Vagina (tissue), 2 donors: ENCODE data around the gene FAM169A. TPM values are rescaled to one million over a fixed set of nuclear protein-coding genes. Genes with fewer than 3 reads are reported as not detected.
"Not testable (repeated sequence)": the region's sequence is repeated elsewhere in the genome, so short reads cannot be mapped to it uniquely, and the experiment has no call there.

Experiments used
- DNase-seq, 2 donors: peaks; one replicate each; pipeline ENCODE4 v3.0.0-alpha.2; 2017; ENCODE audit errors: extremely low spot score in 2 of 2
- H3K27ac ChIP-seq: fragments of 200-600 bp; sonication (generic); one replicate; pipeline ENCODE4 v1.5.1; 2019
- H3K27me3 ChIP-seq: fragments of 200-600 bp; sonication (generic); one replicate; pipeline ENCODE4 v1.5.1; 2019
- H3K36me3 ChIP-seq, 2 donors: fragments of 200-600 bp; sonication (generic); one replicate each; pipeline ENCODE4 v1.5.1; 2017 to 2019
- H3K4me1 ChIP-seq: fragments of 200-600 bp; sonication (generic); one replicate; pipeline ENCODE4 v1.5.1; 2019
- H3K4me3 ChIP-seq, 2 donors: fragments of 200-600 bp; sonication (generic); 1 replicate in 1 of 2; 2 replicates in 1 of 2; pipeline ENCODE4 v1.5.1; 2016 to 2019
- H3K9me3 ChIP-seq: fragments of 200-600 bp; sonication (generic); one replicate; pipeline ENCODE4 v1.5.1; 2019
- POLR2A ChIP-seq, 2 donors: fragments of 450-650 bp; IDR thresholded peaks; one replicate each; pipeline ENCODE4 v1.6.1; 2017; ENCODE audit warnings: antibody characterized with exemption in 2 of 2, mild to moderate bottlenecking in 2 of 2, moderate library complexity in 2 of 2
- POLR2AphosphoS5 ChIP-seq, 2 donors: sonication (generic); formaldehyde crosslinking; IDR thresholded peaks; one replicate each; pipeline ENCODE4 v1.9.0; 2017; ENCODE audit warnings: antibody characterized with exemption in 2 of 2, mild to moderate bottlenecking in 2 of 2, low read depth in 1 of 2; ENCODE audit not compliant: insufficient read depth in 1 of 2
- intact Hi-C: fragments of 100-400 bp; cut with DNase I; formaldehyde crosslinking; loops from one replicate; pipeline ENCODE4 v1.15.1; 2023
- total RNA-seq: library from RNA; depleted of rRNA; stranded (reverse); fragments of >200 nt; gene quantifications from one replicate; pipeline ENCODE4 v1.2.3, GENCODE V29; 2016
- TF ChIP-seq, protein P1 (sequence below), 3 experiments: fragments of 450-650 bp in 2 of 3; fragments of 200-600 bp in 1 of 3; sonication (generic) in 1 of 3; IDR thresholded peaks; one replicate each; pipeline ENCODE4 v1.5.1; 2017 to 2019; ENCODE audit warnings: antibody characterized with exemption in 3 of 3, mild to moderate bottlenecking in 2 of 3, moderate library complexity in 2 of 3

The FAM169A gene
- total RNA-seq, 1 donor from 2014 or later, result 0.98 TPM

DNA sequence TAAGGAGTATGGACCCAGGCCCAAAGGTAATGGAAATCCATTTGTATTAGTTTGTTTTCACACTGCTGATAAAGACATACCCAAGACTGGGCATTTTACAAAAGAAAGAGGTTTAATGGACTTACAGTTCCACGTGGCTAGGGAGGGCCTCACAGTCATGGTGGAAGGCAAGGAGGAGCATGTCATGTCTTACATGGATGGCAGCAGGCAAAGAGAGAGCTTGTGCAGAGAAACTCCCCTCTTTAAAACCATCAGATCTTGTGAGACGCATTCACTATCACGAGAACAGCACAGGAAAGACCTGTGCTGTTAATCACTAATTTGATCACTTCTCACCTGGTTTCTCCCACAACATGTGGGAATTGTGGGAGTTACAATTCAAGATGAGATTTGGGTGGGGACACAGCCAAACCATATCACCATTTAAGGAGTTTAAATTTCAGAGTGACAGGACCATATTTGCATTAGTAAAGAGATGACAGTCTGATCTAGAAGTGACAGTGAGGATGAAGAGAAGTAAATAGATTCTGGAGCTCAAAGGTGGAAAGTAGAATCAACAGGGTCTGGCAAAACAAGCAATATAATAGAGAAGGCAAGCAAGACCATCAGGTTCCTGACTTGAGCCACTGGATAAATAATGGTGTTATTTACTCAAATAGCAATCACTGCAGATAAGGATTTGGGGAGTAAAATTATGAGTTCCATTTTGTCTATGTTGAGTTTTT is 7.5 kb upstream of the FAM169A start:
- Histone ChIP-seq H3K36me3 (no peaks in the 10 kb centered on the region), H3K4me1 (no peaks in the 10 kb centered on the region), H3K27me3 (no peaks in the 10 kb centered on the region), H3K9me3 (no peaks in the 10 kb centered on the region), H3K27ac (no peak overlapping the region), H3K4me3 (no peak overlapping the region)
- intact Hi-C loops, result no loop called here
- no peak for DNase-seq
- TF ChIP-seq, protein P1, sequence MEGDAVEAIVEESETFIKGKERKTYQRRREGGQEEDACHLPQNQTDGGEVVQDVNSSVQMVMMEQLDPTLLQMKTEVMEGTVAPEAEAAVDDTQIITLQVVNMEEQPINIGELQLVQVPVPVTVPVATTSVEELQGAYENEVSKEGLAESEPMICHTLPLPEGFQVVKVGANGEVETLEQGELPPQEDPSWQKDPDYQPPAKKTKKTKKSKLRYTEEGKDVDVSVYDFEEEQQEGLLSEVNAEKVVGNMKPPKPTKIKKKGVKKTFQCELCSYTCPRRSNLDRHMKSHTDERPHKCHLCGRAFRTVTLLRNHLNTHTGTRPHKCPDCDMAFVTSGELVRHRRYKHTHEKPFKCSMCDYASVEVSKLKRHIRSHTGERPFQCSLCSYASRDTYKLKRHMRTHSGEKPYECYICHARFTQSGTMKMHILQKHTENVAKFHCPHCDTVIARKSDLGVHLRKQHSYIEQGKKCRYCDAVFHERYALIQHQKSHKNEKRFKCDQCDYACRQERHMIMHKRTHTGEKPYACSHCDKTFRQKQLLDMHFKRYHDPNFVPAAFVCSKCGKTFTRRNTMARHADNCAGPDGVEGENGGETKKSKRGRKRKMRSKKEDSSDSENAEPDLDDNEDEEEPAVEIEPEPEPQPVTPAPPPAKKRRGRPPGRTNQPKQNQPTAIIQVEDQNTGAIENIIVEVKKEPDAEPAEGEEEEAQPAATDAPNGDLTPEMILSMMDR (IDR thresholded peaks at IDR 0.05), result no peak
- no peak for TF ChIP-seq POLR2A (IDR thresholded peaks at IDR 0.05)
- TF ChIP-seq POLR2AphosphoS5 (IDR thresholded peaks at IDR 0.05; ENCODE audit: insufficient read depth in 1 of 2, low read depth in 1 of 2), result no peak

DNA sequence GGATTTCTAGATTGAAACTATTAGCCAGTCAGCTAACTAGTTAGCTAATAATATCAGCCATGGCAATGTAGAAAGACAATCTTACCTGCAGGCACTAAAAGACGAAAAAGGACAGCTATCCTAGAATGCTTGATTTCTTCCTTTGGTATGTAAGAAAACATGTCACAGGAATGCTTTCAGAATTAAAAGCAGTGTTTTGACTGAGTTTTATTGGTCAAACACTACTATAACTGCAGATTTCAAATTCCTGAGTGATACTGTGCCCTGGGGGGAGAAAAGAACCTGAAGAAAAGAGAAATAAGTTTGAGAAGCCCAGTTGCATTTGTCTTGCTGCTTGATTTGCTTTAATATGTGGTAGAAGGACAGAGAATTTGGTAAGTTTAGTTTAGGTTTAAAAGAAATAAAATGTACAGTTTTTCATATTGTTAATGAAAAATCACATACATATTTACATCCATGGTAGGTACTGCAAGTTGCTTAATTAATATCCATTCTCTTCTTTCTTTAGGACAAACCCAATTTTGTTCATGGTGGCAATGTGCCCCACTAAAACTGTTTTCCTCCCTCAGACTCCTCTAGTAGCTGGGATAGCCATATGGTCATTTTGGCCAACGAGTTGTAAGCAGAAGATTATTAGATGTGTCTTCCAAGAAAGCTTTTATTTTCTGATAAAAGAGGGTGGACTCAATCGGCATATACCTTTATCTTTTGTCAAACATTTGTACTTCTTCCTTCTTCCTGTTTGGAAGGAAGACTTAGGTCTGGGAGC is 4.3 kb upstream of the FAM169A start:
- H3K4me1 ChIP-seq, result peaks cover 3% of the 10 kb centered on the region
- H3K27ac ChIP-seq, result no peak overlapping the region
- no peak for DNase-seq
- no peak for TF ChIP-seq POLR2AphosphoS5 (IDR thresholded peaks at IDR 0.05; ENCODE audit: insufficient read depth in 1 of 2, low read depth in 1 of 2)
- H3K9me3 ChIP-seq, result no peaks in the 10 kb centered on the region
- H3K27me3 ChIP-seq, result no peaks in the 10 kb centered on the region
- H3K4me3 ChIP-seq, result no peak overlapping the region
- intact Hi-C loops, result no loop called here
- no peaks in the 10 kb centered on the region for H3K36me3 ChIP-seq

DNA sequence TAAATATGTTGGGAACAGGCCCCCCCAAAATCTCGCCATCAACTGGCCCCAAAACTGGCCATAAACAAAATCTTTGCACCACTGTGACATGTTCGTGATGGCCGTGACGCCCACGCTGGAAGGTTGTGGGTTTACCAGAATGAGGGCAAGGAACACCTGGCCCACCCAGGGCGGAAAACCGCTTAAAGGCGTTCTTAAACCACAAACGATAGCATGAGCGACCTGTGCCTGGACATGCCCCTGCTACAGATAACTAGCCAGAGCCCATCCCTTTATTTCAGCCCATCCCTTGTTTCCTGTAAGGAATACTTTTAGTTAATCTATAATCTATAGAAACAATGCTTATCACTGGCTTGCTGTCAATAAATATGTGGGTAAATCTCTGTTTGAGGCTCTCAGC is 3.2 kb upstream of the FAM169A start:
- H3K4me3 ChIP-seq, H3K27ac ChIP-seq, intact Hi-C loops, H3K4me1 ChIP-seq, H3K27me3 ChIP-seq, DNase-seq, H3K9me3 ChIP-seq, H3K36me3 ChIP-seq: not testable (repeated sequence)

DNA sequence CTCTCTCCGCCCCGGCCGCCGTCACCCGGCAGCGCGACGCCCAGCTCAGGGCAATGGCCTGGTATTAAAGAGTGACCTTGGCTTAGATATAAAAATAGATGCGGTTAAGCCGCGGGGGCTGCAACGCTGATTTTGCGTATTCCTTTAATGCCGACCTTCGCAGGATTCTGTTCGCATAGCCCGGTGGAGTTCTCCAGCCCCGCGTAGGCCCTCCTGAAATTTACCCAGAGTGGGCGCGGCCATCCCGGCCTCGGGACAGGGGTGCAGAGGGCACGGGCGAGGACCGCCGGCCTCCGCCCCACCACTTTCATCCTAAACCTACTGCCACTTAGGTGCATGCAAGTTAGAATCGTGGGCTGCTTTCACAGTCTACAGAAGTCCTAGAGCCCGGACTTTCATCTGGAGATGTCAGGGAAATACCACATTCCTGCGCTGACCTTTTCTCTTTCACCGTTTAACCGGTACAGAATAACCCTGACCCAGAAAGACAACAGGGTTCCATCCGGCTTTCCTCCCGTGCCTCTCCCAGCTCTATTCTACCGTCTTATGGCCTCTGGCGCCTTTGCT is 492 bp upstream of the FAM169A start:
- Histone ChIP-seq H3K4me1 (peaks cover 8% of the 10 kb centered on the region), H3K36me3 (no peaks in the 10 kb centered on the region), H3K27me3 (no peaks in the 10 kb centered on the region), H3K9me3 (no peaks in the 10 kb centered on the region), H3K4me3 (peak overlapping the region; percentile 47 to 53), H3K27ac (no peak overlapping the region)
- TF ChIP-seq, protein P1 (IDR thresholded peaks at IDR 0.05), result no peak
- TF ChIP-seq POLR2AphosphoS5 (IDR thresholded peaks at IDR 0.05; ENCODE audit: insufficient read depth in 1 of 2, low read depth in 1 of 2) (no peak), POLR2A (IDR thresholded peaks at IDR 0.05) (no peak)
- intact Hi-C loops, result no loop called here
- no peak for DNase-seq

DNA sequence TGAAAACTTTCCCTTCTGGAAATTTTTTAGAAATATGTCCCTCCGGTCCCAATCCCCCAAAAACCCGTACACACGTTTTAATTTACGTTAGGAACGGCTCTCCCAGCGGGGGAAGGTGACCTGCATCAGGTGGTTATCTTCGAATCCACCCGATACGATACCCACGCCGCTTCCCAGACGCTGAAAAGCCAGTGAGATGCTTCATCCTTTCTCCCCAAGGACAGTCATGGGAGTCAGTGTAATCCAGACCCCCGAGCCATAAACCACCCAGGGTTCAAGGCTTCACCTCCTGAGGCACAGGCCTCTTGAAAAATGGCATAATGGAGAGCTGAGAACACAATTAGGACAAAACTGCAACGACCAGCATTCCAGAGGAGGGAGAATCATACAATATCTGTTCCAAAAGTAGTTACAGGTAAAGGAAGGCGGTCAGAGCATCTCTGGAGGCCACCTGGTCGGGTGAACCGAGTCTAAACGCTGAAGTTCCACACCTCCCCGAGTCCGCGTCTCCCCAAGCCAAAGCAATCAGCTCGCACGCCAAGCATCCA is 857 bp downstream of the FAM169A start:
- no peaks in the 10 kb centered on the region for H3K36me3 ChIP-seq
- intact Hi-C loops, result no loop called here
- H3K4me3 ChIP-seq, result peak overlapping the region; percentile 47 to 53
- DNase-seq, result no peak
- no peaks in the 10 kb centered on the region for H3K9me3 ChIP-seq
- peak overlapping the region; percentile 22 for H3K27ac ChIP-seq
- TF ChIP-seq POLR2AphosphoS5 (IDR thresholded peaks at IDR 0.05; ENCODE audit: insufficient read depth in 1 of 2, low read depth in 1 of 2), result no peak
- TF ChIP-seq, protein P1 (IDR thresholded peaks at IDR 0.05), result no peak
- peaks cover 8% of the 10 kb centered on the region for H3K4me1 ChIP-seq
- H3K27me3 ChIP-seq, result no peaks in the 10 kb centered on the region
